HPDE6-E6E7 (cell line): ENCODE data around the gene RAB3IL1.
A peak's percentile ranks its signal among the peaks of the same experiment; 100 is the strongest.
"Not testable (repeated sequence)": the region's sequence is repeated elsewhere in the genome, so short reads cannot be mapped to it uniquely, and the experiment has no call there.

Experiments used
- DNase-seq: peaks from one replicate; pipeline ENCODE4 v3.0.0; 2011; ENCODE audit warnings: missing footprints; ENCODE audit errors: extremely low spot score

RAB3IL1 gene

DNA sequence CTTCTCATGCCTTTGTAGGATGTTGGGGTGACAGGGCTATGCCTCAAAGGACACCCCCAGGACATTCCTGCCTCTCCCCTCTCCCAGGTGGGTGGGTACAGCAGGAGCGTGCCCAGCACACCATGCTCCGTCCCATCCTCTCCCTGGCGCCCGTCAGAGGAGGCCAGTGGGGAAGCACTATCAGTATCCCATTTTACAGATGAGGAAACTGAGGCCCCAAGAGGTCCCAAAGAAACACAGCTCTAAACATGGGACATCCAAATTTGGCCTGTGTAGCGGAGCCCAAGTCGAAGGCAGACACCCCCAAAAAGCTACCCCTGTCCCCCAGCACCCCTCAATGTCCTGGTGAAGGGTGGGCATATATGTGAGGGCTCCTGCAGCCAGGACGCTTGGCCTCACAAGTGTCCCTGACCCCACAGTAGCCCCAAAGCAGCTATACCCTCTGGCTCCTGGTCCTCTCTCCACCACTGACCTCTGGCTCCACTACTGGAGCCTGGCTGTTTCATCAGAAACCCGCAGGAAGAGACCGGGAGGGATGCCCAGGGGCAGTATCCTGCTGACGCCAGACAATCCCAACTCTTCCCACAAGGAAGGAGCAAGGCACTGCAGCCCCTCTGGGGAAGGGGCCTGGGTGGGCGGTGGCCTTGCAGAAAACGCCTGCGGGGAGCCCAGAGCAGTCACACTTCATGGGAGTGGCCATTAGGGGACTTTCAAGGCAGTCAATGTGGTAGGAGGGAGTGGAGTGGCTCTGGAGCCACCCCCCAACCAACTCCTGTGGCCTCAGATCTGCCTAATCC, 31.4 kb downstream of the RAB3IL1 start:
- DNase-seq = no peak

DNA sequence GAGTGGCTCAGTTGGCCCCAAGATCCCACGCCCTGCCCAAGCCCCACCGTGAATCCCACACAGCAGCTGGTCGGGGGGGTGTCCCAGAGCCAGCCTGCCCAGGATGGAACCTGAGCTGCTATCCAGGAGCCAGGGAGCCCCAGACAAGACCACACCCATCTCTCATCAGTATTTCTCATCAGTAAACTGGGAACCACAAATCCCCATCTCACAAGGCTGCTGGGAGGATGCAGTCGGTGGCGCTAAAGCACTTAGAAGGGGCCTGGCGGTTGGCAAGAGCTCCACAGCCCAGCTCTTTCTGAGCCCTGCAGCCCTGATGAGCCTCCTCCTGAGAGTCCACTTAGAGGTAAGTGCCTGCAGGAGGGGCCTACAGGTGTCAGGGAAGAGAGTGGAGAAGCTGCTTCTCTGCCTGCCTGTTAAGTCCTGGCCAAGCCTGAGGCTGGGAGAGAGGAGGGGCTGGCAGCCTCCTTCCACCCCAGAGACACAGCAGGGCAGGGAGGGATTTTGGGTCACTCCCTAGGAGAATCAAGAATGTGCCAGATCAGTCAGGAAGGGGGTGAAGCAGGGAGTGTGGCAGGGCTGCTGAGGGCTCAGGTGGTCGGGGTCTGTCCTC, 32.1 kb downstream of the RAB3IL1 start:
- DNase-seq = no peak

DNA sequence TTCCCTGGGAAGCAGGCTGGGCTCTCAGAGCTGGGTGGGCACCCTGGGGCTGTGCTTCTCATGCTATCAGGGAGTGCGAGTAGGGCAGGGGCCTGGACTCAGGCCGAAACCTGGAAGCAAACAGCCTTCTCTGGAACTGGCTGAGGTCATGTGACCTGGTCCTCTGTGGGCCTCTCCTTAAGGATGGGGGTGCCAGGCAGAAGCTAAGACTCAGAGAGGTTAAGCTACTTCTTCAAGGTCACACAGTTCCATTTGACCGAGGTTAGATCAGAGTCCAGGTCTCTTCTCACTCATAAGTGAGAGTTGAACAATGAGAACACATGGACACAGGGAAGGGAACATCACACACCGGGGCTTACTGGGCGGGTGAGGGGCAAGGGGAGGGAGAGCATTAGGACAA, 33.4 kb downstream of the RAB3IL1 start:
- DNase-seq = no peak

DNA sequence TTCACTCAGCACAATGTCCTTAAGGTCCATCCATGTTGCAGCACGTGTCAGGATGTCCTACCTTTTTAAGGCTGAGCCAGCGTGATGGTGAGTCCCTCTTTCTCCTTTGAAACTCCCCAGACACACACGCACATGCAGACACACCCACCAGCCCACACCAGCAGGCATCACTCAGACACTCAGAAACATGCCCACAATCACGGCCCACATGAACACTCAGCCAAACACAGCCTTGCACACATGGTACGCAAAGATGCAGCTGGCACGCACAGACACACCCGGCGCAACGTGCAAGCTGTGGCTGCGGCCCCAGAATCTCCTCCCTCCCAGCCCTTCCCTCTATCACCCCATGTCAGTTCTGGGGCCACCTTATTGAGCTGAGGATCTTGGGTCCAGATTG, 34.0 kb downstream of the RAB3IL1 start:
- no peak for DNase-seq

DNA sequence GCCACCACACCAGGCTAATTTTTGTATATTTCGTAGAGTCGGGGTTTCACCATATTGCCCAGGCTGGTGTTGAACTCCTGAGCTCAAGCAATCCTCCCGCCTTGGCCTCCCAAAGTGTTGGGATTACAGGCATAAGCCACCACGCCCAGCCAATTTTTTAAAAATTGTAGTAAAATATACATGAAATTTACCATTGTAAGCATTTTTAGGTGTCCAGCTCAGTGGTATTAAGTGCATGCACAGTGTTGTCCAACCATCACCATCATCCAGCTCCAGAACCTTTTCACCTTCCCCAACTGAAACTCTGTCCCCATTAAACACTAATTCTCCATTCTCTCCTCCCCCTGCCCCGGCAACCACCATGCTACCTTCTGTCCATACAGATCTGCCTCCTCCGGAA, 34.5 kb downstream of the RAB3IL1 start:
- no peak for DNase-seq

DNA sequence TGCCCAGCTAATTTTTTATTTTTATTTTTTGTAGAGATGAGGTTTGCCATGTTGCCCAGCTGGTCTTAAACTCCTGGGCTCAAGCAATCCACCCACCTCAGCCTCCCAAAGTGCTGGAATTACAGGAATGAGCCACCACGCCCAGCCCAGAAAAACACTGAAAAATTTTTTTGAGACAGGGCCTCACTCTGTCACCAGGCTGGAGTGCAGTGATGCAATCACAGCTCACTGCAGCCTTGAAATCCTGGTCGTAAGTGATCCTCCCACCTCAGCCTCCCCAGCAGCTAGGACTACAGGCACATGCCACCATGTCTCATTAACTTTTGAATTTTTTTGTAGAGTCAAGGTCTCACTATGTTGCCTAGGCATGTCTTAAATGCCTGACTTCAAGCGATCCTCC, 35.1 kb downstream of the RAB3IL1 start:
- not testable (repeated sequence) for DNase-seq

DNA sequence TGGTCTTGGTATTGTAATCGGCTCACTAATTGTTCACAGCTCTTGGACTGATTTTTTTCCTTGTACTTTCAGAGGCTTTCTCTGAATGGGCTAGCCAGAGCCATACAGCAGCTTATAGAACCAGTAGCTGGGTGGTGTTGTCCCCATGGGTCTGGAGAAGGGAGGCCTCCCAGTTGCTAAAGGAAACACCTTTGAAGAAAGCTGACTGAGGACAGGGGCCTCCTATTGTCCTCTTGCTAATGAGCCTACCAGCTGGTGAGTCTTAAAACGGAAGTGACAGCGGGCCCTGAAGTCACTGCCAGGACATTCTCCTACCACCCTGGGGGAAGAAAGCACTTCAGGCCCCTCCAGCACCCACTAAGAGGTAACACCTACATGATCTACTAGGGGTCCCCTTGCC, 36.0 kb downstream of the RAB3IL1 start:
- DNase-seq = no peak

DNA sequence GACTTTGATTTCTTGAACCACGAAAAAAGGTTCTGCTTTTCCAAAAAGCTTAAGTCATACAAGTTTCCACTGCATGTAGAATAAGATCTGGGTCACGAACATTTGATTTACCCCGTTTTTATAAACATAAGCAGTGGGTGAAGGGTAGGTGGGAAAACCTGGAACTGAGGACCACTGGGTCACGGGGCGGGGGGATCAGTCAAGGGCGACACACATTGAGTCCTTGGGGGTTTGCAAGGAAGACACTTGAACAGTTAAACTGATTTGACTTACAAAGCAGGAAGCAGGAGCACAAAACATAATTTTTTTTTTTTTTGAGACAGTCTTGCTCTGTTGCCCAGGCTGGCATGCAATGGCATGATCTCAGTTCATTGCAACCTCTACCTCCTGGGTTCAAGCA, 36.9 kb downstream of the RAB3IL1 start:
- no peak for DNase-seq

DNA sequence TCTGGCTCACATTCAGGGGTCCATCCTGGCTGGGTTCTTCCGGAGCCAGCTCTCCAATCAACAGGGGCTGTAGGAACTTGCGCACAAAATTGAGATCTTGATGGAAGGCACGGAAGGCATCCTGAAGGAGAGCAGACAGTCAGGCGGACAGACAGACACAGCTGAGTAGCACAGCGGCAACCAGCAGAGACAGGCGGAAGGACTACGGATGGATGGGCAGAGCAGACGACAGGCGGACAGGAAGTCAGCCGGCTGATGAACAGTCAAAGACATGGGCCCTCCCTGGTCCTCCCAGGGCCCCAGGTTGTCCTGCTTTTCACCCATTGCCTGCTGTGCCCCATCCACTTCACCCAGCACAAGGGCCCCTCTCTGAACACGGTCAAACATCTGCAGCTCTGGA, 37.3 kb downstream of the RAB3IL1 start:
- no peak for DNase-seq

DNA sequence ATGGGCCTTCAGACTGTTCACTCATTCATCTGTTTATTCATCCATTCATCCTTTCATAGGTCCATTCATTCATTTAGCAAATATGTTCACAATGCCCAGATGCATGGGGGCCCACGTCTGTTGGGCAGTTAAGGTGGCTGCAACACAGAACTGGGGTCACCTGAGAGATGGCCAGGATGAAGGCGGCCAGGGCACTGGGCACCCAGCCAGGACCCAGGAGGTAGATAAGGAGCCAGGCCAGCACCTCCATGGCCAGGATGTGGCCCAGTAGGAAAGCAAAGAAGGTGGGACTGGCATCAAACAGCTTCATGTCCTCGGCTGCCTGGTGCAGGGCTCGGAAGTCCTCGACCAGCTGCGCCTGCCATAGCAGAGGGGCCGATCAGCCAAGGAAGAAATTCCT, 38.2 kb downstream of the RAB3IL1 start:
- no peak for DNase-seq

DNA sequence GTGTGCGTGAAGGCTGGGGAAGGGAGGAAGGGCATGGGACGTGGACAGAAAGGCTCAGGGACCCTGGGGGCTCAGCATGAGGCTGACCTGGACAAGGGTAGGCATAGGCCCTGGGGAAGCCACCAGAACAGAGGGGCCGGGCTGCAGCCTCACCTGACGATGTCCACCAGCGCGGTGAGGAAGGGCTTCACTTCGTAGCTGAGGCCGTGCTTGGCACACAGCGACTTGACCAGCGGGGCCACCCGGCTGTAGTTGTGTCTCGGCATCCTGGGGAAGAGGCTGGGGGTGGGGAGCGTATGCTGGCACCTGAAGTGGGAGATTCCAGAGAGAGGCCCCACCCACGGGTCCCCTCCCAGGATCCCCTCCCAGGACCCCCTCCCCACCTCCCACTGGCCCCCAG, 41.7 kb downstream of the RAB3IL1 start:
- DNase-seq = no peak

DNA sequence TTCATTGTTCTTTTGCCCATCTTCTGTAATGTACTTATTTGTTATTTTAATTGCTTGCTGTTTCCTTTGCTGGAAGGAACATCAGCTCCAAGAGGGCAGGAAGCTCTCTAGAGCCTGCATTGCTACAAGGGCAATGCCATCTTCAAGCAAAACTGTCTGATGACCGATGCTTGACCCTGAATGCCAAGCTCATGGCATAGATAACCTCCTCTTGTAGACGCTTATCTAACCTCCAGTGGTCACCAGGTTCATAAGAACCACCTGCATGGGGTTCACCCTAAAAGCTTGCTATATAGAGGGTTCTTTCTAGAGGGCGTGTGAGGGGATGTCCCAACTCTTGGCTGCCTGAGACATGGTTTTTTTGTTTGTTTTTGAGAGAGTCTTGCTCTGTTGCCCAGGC, 42.5 kb downstream of the RAB3IL1 start:
- no peak for DNase-seq

DNA sequence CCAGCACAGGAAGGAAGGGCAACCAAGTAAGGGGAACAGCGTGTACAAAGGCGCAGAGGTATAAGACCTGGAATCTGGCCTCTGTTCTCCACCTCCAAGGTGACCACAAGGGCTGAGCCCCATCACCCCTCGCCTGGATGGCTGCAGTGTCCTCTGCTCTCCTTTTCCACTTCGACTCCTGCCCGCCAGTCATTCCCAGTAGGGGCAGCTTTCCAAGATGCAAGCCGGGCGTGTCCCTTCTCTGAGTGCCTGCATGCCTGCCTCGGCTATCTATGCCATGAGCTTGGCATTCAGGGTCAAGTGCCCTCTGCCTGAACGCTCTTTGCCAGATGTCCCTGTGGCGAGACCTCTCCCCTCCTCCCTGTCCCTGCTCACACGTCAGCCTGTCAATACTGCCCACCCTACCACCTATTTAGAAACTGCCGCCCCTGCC, 43.0 kb downstream of the RAB3IL1 start:
- DNase-seq = no peak

DNA sequence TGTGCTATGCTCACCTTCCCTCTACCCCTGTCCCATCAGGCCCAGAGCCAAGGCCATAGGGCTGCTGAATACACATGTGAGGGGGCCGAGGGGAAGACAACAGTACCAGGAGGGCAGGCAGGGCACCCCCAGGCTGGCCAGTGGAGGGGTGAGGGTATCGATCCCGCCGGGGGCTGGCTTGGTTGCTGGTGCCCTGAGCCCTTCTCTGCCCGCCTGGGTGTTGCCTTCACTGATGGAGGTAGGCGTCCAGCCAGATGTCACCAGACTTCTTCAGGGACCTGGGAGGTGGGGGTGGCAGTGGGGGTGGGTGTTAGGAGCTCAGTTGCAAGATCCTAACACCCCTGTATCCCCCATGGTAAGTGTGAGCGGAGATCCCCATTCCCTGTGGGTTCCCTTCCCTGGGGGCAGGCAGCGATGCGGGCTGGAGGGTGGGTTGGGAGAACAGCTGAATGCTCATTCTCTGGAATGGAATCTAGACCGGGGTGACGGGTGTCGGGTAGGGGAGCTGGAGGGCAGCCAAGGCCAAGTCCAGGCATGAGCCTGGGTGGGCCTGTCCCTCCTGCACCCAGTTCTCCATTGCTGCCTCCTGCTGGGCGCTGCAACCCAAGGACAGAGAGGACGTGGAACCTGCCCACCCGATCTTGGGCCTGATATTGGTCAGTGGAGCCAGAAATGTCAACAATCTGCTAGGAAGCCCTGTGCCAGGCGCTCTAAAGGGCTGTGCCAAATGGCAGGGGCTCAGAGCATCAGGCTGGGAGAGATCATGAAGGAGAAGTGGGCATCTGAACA, 43.6 kb downstream of the RAB3IL1 start:
- DNase-seq = no peak

DNA sequence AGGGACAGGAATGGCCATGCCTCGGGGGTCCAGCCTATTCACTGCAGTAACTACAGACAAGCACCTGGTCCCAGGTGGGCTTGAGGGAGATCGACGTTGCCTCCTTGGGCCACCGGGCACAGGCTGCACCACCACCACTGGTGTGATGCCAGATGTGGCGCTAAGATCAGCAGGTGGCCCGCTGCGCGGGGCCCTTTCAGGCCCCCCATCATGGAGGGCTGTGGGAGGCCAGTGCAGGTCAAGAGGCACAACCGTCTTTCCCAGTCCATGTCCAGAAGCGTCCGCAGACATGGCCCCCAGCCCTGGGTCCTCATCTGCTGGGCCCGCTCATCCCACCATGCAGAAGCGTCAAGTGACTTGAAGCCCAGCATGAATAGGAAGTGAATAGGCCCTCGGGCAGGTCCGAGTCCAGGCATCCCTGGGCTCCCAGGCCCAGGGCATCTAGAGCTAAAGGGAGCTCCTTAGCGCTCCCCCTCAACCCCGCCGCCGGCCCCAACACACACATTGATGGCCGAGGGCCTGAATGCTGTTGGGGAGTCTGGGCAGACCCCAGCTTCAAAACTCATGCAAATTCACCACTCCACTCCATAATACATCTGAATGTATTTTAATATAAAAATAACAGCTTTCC, 44.3 kb downstream of the RAB3IL1 start:
- DNase-seq = no peak

DNA sequence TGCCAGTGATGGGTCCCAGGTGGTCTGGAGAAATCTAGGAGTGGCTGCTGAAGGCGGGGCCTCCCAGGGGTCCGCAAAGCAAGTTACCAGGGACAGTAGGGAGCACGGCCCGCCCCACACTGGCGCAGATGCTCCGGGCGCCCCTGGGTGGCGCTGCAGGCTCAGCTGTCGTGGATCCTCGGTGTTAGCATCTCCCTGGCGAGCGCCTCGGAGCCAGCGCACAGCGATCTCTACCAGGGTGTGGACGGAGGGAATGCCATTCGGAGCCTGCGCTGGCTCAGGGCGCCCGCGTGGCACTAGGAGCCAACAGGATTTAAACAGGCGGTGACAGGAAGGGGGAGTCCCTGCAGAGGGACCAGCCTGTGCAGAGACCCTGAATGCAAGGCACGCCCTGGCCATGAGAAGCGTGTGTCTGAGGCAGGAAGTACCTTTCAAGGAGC, 46.2 kb downstream of the RAB3IL1 start:
- DNase-seq = peak; percentile 85

DNA sequence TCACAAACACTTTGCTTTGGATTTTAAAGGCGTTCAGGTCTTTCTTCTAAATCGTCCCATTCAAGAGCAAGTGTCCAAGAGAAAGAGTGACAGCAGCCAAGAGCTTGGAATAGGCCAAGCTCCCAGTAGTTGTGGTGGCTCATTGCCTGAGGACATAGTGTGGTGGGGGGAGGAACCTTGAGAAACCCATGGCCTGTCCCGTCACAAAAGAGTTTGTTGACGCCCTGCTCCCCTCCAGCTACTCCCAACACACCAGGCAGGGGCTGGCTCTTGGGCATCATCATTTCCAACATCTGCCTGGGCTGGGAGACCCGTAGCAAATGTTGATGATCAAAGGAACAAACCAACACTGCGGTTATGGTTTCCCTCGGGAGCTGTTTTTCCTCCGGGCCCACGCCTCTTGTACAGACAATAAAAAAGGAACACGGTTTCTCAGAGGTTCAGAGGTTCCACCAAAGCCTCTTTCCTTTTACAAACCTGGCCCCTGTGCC, 46.8 kb downstream of the RAB3IL1 start:
- no peak for DNase-seq

DNA sequence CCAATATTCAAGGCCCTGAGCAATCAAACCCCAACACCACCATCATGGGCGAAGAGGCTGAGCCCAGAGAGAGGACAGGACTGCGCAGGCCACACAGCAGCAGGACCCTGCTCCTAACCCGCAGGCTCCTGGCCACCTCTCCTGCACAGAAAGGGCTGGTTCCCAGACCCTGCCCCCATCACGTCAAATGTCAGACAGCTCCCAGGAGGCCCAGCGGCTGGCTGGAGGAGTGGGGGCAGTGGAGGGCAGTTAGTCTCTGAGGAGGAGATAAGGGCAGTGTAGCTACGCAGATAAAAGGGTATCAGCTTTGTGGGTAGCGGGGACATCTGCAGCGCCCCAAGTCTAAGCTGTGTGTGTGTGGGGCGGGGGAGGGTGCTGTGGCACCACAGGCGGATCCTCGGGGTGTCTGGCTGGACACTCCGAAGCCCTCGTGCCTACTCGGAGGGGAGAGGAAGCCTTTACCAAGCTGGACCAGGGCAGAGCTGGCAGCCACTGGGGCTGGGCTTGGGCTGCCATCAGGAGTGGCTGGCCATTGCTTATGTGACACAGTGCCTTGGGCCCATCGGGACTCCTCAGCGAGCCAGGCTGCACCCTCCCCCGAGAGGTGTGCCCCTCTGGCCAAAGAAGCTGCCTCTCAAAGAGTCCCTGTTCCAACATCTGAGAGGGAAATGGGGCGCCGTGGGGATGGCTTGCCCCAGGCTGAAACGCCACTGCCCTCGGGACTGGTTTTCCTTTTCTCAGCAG, 47.5 kb downstream of the RAB3IL1 start:
- no peak for DNase-seq

DNA sequence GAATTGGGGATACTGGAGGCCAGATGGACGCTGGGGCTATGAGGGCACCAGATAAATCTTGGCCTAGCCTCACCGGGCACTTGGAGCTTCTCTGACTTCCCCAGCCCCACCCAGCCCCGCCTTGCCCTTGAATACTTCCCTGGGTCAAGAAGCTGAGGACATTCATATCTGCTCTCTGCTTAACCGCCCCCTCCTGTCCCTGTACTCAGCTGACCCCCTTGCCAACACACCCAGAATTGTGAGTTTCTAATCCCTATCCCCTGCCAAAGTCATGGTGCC, 48.0 kb downstream of the RAB3IL1 start:
- DNase-seq = no peak

DNA sequence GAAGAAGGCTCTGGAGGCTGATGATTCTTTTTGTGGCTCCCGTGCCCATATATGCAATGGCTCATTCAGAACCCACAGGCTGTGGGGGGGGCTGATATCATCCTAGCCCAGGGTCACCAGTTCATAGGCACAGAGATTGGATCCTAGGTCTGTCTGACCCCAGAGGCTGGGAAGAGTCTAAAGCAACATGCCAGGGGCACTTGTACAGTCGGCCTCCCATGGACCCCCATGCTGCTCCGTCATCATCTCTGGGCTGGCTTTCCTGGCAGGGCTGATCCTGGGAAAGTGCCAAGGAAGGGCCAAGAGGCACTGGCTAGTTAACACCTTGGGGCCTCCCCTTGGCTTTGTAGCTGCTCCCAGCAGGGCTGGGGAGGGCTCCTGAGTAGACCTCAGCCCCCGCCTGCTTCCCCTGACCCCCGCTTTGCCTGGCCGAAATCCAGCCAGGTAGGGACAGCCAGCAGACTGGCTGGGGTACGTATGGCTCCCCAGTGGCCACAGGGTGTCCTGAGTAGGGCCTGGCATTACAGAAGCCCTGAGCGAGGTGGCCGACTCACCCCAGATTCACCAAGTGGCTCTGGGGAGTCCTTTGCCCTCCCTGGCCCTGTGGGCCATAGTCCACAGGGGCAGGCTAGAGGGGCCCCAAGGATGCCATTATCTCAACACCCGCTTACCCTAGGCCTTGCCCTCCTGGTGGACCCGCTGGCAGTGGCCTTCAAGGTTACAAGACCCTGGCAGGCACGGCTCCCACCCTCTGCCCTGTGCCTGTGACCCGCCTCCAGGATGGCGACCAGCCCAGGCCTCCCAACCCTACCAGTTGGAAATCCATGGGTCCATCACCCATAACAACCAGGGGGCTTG, 48.6 kb downstream of the RAB3IL1 start:
- DNase-seq = no peak

DNA sequence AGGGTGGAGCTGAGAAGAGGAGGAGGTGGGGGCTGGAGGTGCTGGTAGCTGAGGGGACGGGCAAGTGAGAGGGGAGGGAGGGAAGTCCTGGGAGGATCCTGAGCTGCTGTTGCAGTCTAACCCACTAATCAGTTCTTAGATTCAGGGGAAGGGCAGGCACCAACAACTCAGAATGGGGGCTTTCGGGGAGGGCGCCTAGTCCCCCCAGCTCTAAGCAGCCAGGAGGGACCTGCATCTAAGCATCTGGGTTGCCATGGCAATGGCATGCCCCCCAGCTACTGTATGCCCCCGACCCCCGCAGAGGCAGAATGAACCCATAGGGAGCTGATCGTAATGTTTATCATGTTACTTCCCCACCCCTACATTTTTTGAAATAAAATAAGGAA, 50.4 kb downstream of the RAB3IL1 start:
- no peak for DNase-seq
